Activated T-helper 1 cell treated with anti-CD3 and anti-CD28 coated beads, Interleukin-2, amount 50 U/mL, for 16 hours (primary cell): ENCODE data around the gene ZNG1B.
"Not testable (repeated sequence)": the region's sequence is repeated elsewhere in the genome, so short reads cannot be mapped to it uniquely, and the experiment has no call there.

Experiments
- DNase-seq, 2 donors: peaks; one replicate each; pipeline ENCODE4 v3.0.0-alpha.2; 2020; ENCODE audit warnings: low read depth in 1 of 2, low spot score in 1 of 2

Gene ZNG1B

DNA sequence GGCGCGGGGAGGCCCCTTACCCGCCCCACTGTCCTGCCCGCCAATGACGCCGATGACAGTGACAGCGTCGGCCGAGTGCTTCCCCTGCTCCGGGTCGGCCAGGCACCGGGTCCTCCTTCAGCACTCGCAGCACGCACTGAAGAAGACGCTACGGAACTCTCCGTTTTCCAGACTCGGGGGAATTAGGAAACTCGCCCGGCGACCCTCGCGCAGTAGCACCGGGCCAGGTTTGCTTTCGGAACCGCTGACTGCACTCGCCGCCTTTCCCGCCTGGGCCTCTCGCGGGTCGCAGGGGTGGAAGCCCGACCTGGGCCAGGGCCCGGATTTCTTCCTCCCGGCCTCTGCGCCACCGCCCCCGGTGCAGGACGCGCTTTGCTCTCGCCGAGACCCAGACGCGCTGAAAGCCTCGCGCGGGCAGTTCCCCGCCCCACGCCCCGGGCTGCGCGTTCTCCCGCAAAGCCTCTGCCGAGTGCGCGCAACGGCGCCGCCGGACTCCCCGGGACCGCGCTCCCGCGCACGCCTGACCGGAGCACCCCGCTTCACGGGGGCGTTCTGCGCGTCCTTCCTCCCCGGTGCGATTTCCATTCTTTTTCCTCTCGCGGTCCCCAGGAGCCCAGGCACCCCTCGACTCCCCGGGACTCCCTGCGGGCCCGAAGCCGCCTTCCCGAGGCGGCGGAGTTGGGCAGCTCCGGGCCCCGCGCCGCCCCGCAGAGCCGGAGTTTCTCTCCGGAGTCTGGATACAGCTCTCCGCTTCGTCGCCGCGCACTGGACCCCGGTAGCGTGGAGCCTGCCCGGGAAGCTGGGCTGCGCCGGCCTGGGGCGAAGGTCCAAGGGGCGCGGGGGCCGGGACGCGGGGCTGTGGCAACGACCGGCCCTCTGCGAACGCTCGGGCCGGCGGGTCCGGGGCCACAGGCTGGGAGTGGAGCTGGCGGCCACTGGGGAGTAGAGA, 65.9 kb downstream of the ZNG1B start:
- DNase-seq: peak in 1 of 2 donors; percentile 15

DNA sequence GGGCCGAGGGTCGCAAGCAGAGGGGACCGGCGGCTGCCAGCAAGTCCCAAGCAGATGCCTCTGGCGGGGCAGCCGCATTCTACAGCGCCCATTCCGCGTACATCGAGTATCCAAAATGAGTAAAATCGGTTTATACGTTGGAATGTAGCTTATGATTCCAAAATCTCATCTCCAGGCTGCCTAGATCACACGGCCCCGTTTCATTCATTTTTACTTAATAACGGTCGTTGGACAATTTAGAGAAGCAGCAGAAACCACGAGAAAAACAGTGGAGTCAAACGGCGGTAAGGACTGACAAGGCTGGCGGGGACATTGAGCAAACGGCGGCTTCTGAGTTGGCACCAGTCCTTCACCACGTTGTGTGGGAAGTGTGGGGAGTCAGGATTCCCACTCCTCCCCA, 66.6 kb downstream of the ZNG1B start:
- not testable (repeated sequence) for DNase-seq

DNA sequence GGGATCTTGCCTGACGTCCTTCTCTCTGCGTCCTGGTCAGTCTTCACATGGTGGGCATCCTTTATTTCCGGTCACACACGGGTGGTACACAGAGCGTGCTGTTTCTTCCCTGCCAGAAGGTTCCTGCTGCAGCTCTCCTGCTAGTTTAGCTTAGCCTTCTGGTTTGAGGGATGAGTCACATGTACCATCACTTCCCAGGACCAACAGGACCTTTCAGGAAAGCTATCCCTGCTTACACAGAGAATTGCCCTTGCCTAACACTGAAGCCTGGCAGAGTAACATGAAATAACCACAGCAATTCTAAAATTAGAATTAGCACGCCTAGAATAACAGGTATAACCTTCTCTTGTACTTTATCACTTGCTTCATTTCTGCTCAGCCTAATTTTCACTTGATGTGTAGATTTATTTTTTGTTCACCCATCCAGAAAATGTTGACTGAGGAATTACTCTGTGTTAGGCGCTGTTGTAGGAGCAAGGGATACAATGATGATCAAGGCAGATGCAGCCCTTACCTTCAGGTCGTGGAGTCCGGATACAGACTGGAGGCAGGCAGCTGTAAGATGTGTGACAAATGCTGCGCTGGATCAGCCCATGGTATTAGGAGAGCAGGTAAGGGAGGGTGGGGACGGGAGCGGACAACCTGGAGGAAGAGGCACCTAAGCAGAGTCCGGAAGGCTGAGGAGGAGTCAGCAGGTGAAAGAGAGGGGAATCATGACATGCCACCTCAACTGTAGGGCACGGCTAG, 70.1 kb downstream of the ZNG1B start:
- DNase-seq: not testable (repeated sequence)

DNA sequence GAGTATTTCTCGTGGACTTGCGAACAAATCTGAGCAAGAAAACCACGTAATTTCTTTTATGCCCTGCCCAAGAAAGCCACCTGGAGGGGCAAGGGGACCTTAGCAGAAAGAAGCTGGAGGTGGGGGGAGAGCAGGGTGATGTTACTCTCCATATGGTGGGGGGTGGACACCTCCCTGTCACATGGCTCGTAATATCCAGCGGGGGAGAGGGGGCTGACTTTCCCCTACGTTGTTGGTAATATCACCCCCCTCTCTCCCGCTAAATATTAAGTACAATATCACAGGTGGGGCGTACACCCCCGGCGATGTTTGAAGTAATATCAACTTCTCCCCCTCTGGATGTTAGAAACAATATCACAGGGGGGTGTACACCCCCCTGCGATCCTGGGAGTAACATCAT, 70.7 kb downstream of the ZNG1B start:
- not testable (repeated sequence) for DNase-seq

DNA sequence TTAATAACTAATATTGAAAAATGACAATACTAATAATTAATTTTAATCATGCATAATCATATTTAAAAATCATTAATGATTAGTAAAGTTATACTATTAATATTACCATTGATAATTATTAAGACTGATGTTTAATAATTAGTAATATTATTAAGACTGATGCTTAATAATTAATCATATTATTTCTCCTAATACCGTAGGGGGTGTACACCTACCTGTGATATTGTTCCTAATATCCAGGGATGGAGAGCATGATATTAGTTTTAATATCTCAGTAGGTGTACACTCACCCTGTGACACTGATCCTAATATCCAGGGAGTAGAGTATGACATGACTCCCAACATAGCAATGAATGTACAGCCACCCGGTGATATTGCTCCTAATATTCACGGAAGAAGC, 73.4 kb downstream of the ZNG1B start:
- not testable (repeated sequence) for DNase-seq

DNA sequence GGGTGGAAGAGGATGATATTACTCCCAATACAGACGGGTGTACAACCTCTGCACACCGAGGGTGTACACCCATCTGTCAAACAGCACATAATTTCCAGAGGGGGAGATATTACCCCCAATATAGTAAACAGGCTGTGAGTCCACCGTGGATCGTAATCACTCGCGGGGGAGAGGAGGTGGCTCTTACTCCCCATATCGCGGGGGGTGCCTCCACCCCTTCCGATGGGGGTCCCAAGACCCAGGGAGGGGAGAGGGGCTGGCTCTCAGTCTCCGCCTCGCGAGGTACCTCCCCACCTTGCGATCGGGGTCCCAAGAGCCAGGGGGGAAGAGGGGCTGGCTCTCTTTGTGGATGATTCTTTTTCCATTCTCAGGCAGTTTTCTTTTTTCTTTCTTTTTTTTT, 74.4 kb downstream of the ZNG1B start:
- DNase-seq: not testable (repeated sequence)

DNA sequence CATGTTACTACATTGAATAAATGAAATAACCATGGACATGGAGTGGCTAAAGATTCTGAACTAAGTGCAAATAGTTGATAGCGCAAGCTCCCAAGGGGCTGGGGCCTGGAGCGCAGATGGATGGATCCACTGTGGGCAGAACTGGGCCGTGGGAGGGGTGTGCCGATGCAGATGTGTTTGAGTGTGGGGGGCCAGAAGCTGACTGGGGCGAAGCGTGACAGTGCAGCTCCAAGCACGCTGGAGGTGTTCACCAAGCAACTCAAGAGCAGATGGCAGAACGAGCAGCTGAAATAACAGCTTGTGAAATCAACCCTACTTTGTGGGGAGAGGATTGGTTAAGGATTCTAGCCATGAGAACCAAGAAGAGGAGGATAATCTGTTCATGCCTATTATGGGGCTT, 78.0 kb downstream of the ZNG1B start:
- DNase-seq: not testable (repeated sequence)

DNA sequence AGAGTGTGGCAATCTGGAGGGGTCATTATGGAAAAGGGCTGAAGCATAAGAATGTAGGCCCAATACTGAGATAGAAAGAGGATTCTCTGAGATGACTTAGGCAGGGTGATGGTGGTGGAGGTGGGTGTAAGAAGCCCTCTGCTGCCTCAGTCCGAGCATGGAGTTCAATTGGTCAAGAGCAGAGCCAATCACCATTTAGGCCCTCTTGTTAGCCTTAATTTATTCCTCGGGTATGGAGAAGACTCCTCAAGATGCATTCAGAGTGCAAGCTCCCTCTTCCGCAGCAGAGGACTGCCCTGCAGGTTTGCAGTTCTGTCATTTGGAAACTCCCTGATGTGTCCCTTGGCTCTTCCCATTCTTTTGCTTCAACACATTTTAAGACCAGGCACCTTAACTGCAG, 78.5 kb downstream of the ZNG1B start:
- DNase-seq: not testable (repeated sequence)

DNA sequence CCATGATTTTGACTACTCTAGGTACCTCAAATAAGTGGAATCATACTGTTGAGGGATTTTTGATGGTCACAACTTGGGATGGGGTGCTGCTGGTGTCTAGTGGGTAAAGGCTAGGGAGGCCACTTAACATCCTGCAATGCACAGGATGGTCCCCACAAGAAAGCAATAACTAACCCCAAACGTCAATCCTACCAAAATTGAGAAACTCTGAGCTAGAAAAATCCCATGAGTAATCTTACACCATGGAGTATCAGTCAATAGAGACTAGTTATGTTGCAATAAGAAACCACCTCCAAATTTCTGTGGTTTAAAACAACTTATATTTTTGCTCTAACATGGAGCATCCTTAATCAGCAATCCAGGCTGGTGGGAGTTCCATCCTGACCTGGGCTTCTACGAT, 79.5 kb downstream of the ZNG1B start:
- DNase-seq: not testable (repeated sequence)

DNA sequence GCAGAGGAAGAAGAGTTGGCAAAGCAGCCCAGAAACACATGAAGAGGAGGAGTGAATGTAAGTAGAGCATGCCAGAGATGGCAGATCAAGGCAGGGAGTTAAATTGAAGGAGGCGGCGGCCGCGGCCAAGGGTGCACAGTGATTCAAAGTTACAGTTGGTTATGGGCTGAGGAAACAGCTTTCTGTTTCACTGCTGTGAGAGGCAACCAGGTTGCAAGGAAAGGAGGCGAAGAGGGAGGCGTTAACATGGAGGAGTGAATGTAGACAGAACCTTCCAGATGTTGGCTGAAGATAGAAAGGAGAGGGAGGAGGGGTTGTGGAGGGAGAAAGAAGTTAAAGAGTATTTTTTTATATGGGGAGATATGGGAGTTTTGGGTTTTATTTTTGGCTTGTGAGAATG, 83.3 kb downstream of the ZNG1B start:
- DNase-seq: not testable (repeated sequence)

DNA sequence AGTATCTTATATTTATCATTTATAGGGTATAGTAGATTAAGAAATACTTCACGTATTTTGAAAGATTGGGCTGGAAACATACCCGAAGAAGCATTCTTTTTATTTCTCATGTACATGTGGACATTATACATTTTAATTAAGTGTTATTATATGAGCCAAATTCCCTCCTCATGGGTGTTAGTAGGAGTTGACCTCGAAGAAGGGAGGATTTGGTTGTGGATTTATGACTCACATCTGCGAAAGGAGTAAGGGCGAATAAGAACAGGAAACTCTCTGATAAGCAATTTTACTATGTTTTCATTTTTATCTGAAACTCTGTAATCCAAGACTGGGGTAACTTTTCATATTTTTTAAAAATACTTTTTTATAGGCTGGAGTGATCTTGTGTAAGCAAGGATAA, 84.0 kb downstream of the ZNG1B start:
- not testable (repeated sequence) for DNase-seq

DNA sequence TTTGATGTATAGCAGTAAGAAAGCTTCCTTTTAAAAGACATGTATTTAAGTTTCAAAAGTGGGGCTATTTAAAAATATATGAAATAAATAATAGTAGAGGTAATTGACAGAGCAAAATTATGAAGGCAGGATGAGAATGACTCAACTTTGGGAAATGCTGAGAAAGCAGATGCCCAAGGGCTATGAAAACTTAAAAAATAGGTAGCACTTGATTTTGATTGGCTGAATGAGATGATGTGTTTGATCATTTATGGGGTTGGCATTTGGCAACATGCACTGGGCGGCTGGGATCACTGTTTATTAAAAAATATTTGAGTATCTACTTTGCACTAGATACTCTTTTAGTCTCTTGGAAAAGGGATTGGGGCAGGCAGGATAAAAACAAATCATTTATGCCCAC, 87.5 kb downstream of the ZNG1B start:
- DNase-seq: not testable (repeated sequence)

DNA sequence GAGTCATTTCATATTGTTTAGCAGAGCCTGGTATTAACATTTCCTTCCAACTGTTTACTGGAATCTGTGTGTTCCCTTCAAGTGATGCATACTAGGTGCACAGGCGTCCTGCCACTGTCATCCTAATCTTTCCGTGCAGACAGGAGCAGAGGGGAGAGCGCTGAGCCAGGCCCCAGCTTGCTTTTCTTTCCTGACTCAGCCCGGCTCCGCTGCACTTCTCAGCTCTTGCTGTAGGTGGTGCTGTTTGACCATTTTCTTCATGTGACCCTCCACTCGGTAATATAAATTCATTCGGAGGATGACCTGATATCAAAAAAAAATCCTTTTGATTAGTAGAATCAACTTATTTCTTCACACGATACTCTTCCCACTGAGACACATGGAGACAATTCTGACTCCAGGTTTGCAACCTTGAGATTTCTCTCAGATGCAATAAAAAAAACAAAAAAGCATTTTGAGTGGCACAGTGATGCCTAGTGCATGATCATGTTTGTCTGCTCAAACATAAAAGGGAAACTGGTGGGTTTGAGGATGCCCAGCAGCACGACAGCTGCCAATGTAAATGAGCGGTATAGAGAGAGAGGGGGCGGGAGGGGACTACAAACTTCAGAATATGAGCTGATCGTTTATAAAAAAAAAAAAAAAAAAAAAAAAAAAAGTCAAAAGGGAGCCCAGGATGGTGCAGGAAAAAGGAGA, 90.0 kb downstream of the ZNG1B start:
- not testable (repeated sequence) for DNase-seq

DNA sequence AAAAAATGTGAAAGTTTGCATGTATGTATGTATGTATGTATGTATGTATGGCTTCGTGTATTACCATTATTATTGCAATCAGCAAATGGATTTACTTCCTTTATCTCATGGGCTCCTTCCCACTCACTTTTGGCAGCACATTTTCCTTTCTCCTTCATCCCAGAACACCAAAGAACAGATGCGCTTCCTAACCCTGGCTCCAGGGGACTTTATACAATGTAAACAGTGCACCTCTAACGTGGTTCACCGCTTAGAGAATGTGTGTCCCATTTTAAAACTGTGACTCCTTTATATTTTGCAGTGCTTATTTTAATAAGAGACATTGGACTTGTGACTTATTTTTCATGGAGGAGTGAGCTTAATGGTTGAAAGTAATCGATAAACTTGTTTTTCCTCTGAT, 90.6 kb downstream of the ZNG1B start:
- not testable (repeated sequence) for DNase-seq

DNA sequence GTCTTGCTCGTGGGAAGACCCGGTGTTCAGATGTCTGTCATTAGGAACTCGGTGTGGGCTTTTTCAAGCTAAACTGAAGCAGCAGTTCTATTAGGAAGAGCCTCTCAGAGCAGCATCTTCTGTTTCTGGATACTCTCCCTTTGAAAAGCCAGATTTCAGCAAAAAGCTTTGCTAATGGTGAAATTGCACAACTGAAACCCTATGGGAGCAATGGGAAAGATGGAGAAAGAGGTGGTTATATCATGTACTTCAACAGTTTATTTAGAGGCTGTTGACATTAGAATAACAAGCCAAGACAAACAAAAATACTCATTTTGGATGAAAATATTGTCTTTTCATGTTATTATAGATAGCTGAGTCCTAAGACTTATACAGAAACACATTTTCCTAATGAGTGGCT, 91.4 kb downstream of the ZNG1B start:
- DNase-seq: not testable (repeated sequence)

DNA sequence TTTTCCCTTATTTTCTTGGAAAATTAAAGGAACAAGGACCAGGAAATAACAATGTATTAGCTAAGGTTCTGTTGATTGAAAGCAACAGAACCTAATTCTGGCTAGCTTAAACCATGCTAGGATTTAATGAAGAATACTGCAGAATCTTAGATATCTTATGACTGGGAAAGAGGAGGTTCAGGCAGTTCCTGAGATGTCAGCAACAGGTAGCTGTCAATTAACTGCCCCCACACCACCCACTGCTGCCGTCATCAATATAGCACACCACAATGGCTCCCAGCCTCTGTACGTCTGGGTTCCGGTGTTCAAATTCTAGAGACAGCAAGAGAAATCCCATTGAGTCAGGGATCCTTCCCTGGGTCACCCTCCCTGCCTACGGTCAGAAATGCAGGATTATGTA, 95.5 kb downstream of the ZNG1B start:
- not testable (repeated sequence) for DNase-seq

DNA sequence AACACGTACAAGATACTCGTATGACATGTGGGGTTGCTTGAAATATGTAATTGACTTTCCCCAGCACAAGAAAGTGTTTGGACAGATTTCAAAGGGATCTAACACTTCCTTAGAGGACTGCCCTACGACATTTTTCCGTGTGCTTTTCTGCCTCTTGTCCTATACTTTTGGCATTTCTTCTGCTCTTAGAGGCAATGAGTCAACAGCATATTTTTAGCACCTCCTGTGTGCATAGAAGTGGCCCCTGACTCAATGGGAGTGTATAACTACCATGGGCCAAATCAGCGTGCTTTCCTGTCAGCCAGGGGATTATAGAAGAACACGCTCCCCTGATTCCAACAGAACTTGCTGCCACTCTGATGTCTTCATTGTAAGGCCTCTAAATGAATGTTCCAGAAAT, 99.1 kb downstream of the ZNG1B start:
- not testable (repeated sequence) for DNase-seq

DNA sequence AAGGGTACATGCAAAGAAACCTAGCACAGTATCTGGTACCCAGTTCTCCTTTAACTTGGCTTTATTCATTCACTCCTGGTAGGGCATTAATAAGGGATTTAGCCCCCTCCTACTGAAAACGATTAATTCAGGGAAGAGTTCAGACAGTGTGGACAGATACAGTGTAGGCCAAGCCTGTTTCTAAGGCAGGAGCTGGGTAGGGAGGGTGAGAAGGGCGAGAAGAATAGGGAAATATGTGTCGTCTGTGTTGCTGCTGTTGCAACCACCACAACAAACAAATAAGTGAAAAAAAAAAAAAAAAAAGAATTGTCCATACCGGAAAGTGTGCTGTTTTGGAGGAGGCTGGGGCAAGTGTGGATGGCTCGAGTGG, 103.3 kb downstream of the ZNG1B start:
- DNase-seq: not testable (repeated sequence)

DNA sequence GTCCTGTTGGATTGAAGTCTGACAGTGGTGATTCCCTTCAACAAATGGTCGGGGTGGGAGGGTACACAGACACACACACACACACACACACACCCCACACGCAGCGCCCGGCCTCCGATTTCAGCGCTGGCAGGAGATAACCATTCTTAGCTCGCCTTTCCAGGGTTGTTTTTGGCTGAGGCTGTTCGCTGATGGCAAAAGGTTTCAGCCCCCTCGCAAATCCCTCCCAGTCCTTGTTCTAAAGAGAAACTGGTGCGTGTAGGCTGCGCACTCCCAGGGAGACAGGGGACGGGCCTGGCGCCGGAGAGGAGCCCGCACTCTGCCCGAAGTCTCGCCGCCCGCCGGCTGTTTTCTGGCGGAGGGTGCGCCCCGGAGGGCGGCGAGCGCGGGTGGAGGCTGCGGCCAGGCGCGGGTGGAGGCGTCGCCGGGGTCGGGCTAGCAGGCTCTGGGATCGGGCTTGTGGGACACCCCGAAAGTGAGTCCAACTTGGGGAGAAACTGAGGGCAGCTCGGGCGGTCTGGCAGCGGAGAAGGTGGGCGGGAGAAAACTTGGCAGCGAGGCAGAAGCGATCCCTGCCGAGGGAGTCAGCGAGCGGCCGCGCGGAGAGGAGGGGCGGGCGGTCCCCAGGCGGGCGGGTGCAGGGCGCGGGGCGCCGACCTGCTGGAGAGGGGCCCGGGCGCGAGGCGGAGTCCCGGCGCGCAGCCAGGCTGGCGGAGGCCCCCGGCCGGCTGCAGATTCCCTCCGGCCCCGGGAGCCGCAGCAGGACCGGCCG, 103.9 kb downstream of the ZNG1B start:
- peak in 1 of 2 donors; percentile 4 for DNase-seq

DNA sequence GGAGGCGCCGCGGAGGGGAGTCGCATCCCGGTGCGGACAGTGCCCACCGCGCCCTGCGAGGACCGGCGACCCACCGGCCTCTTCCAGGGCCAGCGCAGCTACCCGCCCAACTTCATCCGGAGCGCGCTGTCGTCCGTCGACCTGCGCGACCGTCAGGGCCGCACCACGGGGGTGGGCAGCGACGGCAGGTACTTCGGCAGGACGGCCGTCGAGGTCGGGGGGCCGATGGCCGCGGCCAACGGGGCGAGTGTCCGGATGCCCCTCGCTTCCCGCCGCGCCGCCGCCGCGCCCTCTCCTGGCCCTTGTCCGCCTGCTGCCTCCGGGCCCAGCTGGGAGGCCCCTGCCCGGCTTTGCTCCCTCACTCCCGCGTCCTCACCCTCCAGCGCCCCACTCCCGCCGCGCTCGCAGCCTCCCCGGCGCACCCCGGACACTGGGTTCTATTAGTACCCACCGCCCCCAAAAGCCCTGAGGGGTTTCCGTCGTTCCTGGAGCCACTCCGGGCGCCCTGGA, 104.5 kb downstream of the ZNG1B start:
- DNase-seq: not testable (repeated sequence)
